HEK293T (cell line): ENCODE results near the gene RUVBL2.

Experiments used
- BHLHE40 ChIP-seq: fragments of 450-650 bp; IDR thresholded peaks from 2 replicates; pipeline ENCODE4 v1.6.1; 2016; ENCODE audit warnings: mild to moderate bottlenecking, moderate library complexity, borderline replicate concordance
- FOXM1 ChIP-seq: fragments of 450-650 bp; IDR thresholded peaks from 2 replicates; pipeline ENCODE4 v1.6.1; 2017; ENCODE audit warnings: mild to moderate bottlenecking, borderline replicate concordance
- SP1 ChIP-seq: fragments of 450-650 bp; IDR thresholded peaks from 2 replicates; pipeline ENCODE4 v1.6.1; 2017
- ZNF384 ChIP-seq: fragments of 450-650 bp; IDR thresholded peaks from 2 replicates; pipeline ENCODE4 v1.6.1; 2016

- no peak for TF ChIP-seq SP1
- TF ChIP-seq FOXM1: no peak
- TF ChIP-seq ZNF384: no peak
- no peak for TF ChIP-seq BHLHE40
Measured at GRCh38 chr19:48994035-48994386, 324 bp downstream of the RUVBL2 start.
